MM.1S (cell line): ENCODE data around the gene NAB1.

ENCODE experiments used
- DNase-seq: peaks from one replicate; pipeline ENCODE4 v3.0.0-alpha.2; 2015
- H2AFZ ChIP-seq: fragments of 300-600 bp; sonication (generic); 2 replicates; pipeline ENCODE4 v1.6.0; 2016; ENCODE audit warnings: antibody characterized with exemption, low read length
- H3F3A ChIP-seq: fragments of 300-600 bp; sonication (generic); 2 replicates; pipeline ENCODE4 v1.6.1; 2016; ENCODE audit warnings: mild to moderate bottlenecking, antibody characterized with exemption, low read length, moderate library complexity, mixed read lengths; ENCODE audit not compliant: insufficient read depth
- H3K27ac ChIP-seq: fragments of 300-600 bp; sonication (generic); 2 replicates; pipeline ENCODE4 v1.5.1; 2016; ENCODE audit warnings: mild to moderate bottlenecking, low read length
- H3K27me3 ChIP-seq: fragments of 300-600 bp; sonication (generic); replicated peaks from 2 replicates; pipeline ENCODE4 v1.6.0; 2016; ENCODE audit warnings: low read length; ENCODE audit not compliant: insufficient read depth
- H3K36me3 ChIP-seq: fragments of 300-600 bp; sonication (generic); replicated peaks from 2 replicates; pipeline ENCODE4 v1.6.1; 2016; ENCODE audit warnings: mild to moderate bottlenecking, low read length, mixed read lengths; ENCODE audit not compliant: insufficient read depth
- H3K4me1 ChIP-seq: fragments of 300-600 bp; sonication (generic); 2 replicates; pipeline ENCODE4 v1.6.1; 2016; ENCODE audit warnings: low read length, mixed read lengths
- H3K4me2 ChIP-seq: fragments of 300-600 bp; sonication (generic); 2 replicates; pipeline ENCODE4 v1.6.0; 2016; ENCODE audit warnings: low read depth, low read length
- H3K4me3 ChIP-seq: fragments of 300-600 bp; sonication (generic); 2 replicates; pipeline ENCODE4 v1.5.1; 2016; ENCODE audit warnings: low read length, mixed read lengths
- H3K79me2 ChIP-seq: fragments of 300-600 bp; sonication (generic); 2 replicates; pipeline ENCODE4 v1.6.1; 2016; ENCODE audit warnings: mixed run types, low read length, mixed read lengths
- H3K9ac ChIP-seq: fragments of 300-600 bp; sonication (generic); 2 replicates; pipeline ENCODE4 v1.6.1; 2016; ENCODE audit warnings: low read length, mixed read lengths
- H3K9me2 ChIP-seq: fragments of 300-600 bp; sonication (generic); replicated peaks from 2 replicates; pipeline ENCODE4 v1.6.1; 2016; ENCODE audit warnings: mild to moderate bottlenecking, low read length, mixed read lengths; ENCODE audit not compliant: insufficient read depth
- H3K9me3 ChIP-seq: fragments of 300-600 bp; sonication (generic); replicated peaks from 2 replicates; pipeline ENCODE4 v1.6.1; 2016; ENCODE audit warnings: mild to moderate bottlenecking, low read length, mixed read lengths; ENCODE audit not compliant: insufficient read depth
- H4K20me1 ChIP-seq: fragments of 300-600 bp; sonication (generic); 2 replicates; pipeline ENCODE4 v1.6.1; 2016; ENCODE audit warnings: mild to moderate bottlenecking, low read length, moderate library complexity, mixed read lengths; ENCODE audit not compliant: insufficient read depth
- EZH2 ChIP-seq: fragments of 300-600 bp; sonication (generic); optimal IDR thresholded peaks from 2 replicates; pipeline ENCODE3; 2017; ENCODE audit warnings: low read depth, mild to moderate bottlenecking, antibody characterized with exemption, low read length, mixed read lengths
- EZH2phosphoT487 ChIP-seq: fragments of 300-600 bp; sonication (generic); IDR thresholded peaks from 2 replicates; pipeline ENCODE4 v1.6.1; 2018; ENCODE audit warnings: antibody characterized with exemption, low read length
- TF ChIP-seq, protein P1 (sequence below): fragments of 300-600 bp; sonication (generic); IDR thresholded peaks from 2 replicates; pipeline ENCODE4 v1.5.1; 2016; ENCODE audit warnings: antibody characterized with exemption, low read length, mixed read lengths

The NAB1 gene

DNA sequence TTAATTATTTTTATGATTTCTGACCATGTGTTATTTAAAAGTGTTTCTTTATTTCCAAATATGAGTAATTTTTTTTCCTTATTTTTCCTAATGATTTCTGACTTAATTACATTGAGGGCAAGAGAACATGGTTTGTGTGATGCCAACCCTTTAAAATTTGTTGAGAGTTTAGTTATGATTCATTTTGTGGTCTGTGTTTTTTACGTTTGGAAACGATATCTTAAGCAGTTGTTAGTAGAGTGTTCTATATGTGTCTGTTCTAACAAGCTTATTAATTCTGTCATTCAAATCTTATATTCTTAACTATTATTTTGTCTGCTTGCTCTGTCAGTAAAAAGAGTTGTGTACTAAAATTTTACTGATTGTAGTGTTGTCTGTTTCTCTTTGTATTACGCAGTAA lies 15.0 kb downstream of the NAB1 start:
- Histone ChIP-seq H3K9ac (no peak overlapping the region), H3K4me1 (no peaks in the 10 kb centered on the region; the same call in 1 of the 2 replicates), H3K27me3 (no peaks in the 10 kb centered on the region), H3K79me2 (peaks cover 10% of the 10 kb centered on the region), H3K9me3 (no peaks in the 10 kb centered on the region), H4K20me1 (no peaks in the 10 kb centered on the region), H3K36me3 (0 out of 2 replicates have a peak, but pooled peaks cover 5% of the 10 kb centered on the region), H3K4me3 (no peak overlapping the region), H2AFZ (no peak overlapping the region), H3K9me2 (no peaks in the 10 kb centered on the region), H3K27ac (no peak overlapping the region), H3F3A (no peaks in the 10 kb centered on the region), H3K4me2 (no peak overlapping the region)
- no peak for DNase-seq
- TF ChIP-seq EZH2 (no peak), EZH2phosphoT487 (no peak)
- TF ChIP-seq, protein P1, sequence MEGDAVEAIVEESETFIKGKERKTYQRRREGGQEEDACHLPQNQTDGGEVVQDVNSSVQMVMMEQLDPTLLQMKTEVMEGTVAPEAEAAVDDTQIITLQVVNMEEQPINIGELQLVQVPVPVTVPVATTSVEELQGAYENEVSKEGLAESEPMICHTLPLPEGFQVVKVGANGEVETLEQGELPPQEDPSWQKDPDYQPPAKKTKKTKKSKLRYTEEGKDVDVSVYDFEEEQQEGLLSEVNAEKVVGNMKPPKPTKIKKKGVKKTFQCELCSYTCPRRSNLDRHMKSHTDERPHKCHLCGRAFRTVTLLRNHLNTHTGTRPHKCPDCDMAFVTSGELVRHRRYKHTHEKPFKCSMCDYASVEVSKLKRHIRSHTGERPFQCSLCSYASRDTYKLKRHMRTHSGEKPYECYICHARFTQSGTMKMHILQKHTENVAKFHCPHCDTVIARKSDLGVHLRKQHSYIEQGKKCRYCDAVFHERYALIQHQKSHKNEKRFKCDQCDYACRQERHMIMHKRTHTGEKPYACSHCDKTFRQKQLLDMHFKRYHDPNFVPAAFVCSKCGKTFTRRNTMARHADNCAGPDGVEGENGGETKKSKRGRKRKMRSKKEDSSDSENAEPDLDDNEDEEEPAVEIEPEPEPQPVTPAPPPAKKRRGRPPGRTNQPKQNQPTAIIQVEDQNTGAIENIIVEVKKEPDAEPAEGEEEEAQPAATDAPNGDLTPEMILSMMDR = no peak

DNA sequence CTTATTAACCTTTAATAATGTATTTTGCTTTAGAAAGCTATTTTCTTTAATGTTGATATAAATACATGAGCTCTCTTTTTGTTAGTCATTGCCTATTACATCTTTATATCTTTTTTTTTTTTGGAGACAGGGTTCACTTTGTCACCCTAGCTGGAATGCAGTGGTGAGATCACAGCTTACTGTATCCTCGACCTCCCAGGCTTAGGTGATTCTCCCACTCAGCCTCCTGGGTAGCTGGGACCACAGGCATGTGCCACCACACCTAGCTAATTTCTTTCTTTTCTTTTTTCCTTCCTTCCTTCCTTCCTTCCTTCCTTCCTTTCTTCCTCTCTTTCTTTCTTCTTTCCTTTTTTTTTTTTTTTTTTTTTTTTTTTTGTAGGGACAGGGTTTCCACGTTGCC lies 15.4 kb downstream of the NAB1 start:
- no peak for DNase-seq
- 0 out of 2 replicates have a peak, but pooled peaks cover 5% of the 10 kb centered on the region for H3K36me3 ChIP-seq
- H3K27me3 ChIP-seq = no peaks in the 10 kb centered on the region
- no peaks in the 10 kb centered on the region for H4K20me1 ChIP-seq
- no peaks in the 10 kb centered on the region; the same call in 1 of the 2 replicates for H3K4me1 ChIP-seq
- TF ChIP-seq EZH2phosphoT487 (no peak), EZH2 (no peak)
- TF ChIP-seq, protein P1 = no peak
- H3K79me2 ChIP-seq = peaks cover 10% of the 10 kb centered on the region
- H2AFZ ChIP-seq = no peak overlapping the region
- H3K9me2 ChIP-seq = no peaks in the 10 kb centered on the region
- no peak overlapping the region for H3K4me2 ChIP-seq
- H3K9me3 ChIP-seq = no peaks in the 10 kb centered on the region
- no peak overlapping the region for H3K4me3 ChIP-seq
- H3K27ac ChIP-seq = no peak overlapping the region
- no peak overlapping the region for H3K9ac ChIP-seq
- no peaks in the 10 kb centered on the region for H3F3A ChIP-seq

DNA sequence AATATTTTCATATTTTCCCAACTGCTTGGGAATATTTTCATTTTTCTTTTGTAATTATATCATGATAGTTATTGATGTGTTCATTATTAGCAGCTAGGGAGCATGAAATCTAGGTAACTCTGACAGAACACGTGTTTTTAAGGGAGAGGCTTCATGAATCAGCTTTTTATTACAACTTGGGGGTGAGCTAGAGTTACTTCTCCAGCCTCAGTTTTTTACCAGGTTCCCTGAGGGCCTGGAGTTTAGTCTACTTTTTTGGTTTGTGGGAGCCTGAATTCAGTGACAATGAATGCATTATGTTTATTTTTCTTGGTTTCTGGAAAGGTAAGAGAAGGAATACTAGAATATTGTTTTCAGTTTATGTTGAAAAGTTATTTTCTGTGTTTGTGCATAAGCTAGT lies 18.0 kb downstream of the NAB1 start:
- Histone ChIP-seq H3F3A (no peaks in the 10 kb centered on the region), H3K36me3 (no peaks in the 10 kb centered on the region), H3K4me1 (no peaks in the 10 kb centered on the region; the same call in 1 of the 2 replicates), H2AFZ (no peak overlapping the region), H3K27ac (no peak overlapping the region), H3K27me3 (no peaks in the 10 kb centered on the region), H4K20me1 (no peaks in the 10 kb centered on the region), H3K9me2 (no peaks in the 10 kb centered on the region), H3K9me3 (no peaks in the 10 kb centered on the region), H3K79me2 (0 out of 2 replicates have a peak, but pooled peaks cover 4% of the 10 kb centered on the region), H3K4me2 (no peak overlapping the region), H3K4me3 (no peak overlapping the region), H3K9ac (no peak overlapping the region)
- TF ChIP-seq, protein P1 = no peak
- TF ChIP-seq EZH2phosphoT487 = no peak
- no peak for TF ChIP-seq EZH2
- DNase-seq = no peak
